Jurkat, Clone E6-1 (cell line): ENCODE measurements around the gene MACC1.
"Not testable (repeated sequence)": the region's sequence is repeated elsewhere in the genome, so short reads cannot be mapped to it uniquely, and the experiment has no call there.

Experiments
- DNase-seq: peaks from one replicate; pipeline ENCODE4 v3.0.0-alpha.2; 2011; ENCODE audit warnings: low read depth, low spot score
- H3K4me3 ChIP-seq: 2 replicates; pipeline ENCODE4 v1.5.1; 2011; ENCODE audit warnings: mild to moderate bottlenecking, low read length, control low read depth, moderate library complexity

The MACC1 gene

DNA sequence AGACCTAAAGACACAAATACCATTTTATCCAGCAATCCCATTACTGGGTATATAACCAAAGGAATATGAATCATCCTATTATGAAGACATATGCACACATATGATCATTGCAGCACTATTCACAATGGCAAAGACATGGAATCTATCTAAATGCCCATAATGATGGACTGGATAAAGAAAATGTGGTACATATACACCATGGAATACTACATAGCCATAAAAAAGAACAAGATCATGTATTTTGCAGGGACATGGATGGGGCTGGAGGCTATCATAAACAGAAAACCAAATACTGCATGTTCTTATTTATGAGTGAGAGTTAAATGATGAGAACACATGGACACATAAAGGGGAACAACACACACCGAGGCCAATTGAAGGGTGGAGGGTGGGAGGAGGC is 3.8 kb downstream of the MACC1 start:
- DNase-seq = no peak

DNA sequence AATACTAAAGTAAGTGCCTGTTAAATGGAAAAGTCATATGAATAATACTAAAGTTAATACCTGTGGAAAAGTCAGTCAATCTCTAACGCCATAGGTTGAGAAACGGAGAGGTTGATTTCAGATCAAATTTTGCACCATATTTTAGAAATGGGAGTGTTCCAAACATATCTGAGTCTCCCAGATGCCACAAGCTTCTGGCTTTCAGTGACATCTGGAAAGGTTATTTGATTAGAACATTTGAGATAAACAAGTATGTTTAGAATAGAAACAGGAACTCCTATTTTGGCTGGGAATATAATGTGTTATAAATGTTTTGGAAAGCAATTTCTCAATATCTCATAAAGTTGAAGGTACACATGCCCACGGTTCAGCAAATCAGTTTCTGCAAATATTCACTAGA is 5.8 kb downstream of the MACC1 start:
- DNase-seq = no peak
- no peak overlapping the region for H3K4me3 ChIP-seq

More for the DNA sequence above, 3.8 kb downstream of the MACC1 start:
- no peak overlapping the region for H3K4me3 ChIP-seq

GRCh38 chr7:20208651-20209307 is 8.4 kb downstream of the MACC1 start:
- H3K4me3 ChIP-seq = no peak overlapping the region

DNA sequence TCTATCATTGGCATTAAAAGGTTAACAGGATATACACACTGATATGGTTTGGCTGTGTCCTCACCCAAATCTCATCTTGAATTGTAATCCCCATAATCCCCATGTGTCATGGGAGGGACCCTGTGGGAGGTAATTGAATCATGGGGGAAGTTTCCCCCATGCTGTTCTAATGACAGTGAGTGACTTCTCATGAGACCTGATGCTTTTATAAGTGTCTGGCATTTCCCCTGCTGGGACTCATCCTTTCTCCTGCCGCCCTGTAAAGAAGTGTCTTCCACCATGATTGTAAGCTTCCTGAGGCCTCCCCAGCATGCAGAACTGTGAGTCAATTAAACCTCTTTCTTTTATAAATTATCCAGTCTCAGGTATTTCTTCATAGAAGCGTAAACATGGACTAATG is 9.4 kb downstream of the MACC1 start:
- not testable (repeated sequence) for H3K4me3 ChIP-seq, DNase-seq

More at GRCh38 chr7:20208651-20209307, 8.4 kb downstream of the MACC1 start:
- DNase-seq = no peak

DNA sequence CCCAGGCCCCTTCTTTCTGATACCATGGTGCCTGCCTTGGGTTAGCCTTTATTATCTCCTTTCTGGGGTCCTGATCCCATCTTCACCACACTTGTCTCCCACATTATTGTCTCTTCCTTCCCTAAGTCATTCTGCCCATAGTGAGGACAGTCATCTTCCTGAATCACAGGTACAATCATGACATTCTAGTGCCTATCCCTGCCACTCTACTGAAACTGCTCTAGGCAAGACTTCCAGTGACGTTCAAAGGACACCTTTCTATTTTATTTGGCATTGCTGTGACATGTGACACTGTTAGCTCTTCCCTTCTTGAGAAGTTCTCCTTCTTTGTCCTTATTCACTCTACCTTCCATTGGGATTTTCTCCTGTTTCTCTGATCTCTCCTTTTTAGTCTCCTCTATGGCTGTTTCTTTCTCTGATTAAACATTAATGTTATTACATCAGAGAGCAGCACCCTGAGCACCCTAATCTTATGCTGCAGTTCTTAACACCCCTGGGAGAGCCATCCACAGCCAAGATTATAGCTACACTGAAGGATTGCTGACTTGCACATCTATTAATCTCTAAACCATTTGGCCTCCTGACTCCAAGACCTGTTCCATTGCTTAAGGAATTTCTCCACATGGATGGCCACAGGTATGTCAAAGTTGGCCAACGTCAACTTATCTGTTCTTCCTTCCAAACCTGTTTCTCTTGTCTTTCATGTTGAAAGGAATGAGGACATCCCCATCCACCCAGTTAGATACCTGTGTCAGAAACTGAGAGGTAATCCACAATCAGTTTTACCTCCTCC is 10.9 kb downstream of the MACC1 start:
- no peak for DNase-seq
- H3K4me3 ChIP-seq = no peak overlapping the region

DNA sequence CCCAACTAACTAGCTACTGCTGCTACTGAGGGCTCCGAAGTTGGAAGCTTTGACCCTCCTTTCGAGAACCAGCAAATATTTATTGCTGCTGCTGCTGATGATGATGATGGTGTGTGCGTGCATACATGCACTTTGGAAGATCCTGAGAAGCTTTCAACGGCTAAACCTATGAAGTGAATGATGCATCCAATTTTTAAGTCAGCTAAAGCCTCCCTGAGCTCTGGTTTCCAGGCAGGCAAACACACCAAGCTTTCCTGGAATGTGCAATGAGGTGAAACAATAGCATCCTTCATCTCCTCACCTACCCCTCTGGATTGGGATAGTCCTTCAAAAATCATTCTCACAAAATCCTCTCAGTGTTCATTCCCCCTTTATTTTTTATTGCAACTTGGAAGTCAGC is 13.9 kb downstream of the MACC1 start:
- H3K4me3 ChIP-seq = no peak overlapping the region
- DNase-seq = no peak

DNA sequence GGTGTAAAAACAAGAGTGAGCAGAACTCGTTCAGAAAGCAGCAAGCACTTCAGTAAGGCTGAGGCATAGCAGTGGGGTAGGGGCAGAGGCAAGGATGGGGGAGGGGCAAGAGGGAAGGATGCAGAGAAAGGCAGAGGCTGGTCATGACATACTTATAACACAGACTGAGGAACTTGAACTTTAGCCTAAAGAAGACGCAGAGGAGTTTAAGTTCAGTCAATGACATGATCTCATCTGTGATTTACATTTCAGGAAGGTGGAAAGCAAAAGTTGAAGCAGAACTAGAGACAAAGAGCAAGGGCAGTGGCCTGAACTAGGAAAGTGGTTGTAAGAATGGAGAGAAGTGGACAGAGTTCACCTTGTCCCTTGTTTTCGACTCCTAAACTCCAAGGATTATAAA is 15.8 kb downstream of the MACC1 start:
- H3K4me3 ChIP-seq = no peak overlapping the region
- no peak for DNase-seq

DNA sequence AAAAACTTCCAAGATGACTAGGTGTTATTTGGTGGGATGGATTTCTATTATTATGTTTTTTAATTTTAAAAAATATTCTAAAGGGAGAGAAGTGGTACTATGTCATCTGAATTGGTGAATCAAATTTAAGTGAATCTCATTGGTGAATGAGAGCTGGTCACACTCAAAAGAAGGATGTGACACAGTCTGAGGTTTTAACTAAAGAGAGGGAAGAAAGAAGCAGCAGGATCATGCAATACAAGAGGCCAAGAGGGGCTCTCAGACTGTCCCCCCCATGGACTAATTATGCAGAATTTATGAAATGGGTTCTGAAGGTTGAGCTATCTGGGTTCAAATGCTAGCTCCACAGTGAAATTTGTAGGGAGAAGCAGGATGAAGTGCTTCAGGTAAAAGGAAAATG is 16.2 kb downstream of the MACC1 start:
- no peak overlapping the region for H3K4me3 ChIP-seq
- DNase-seq = no peak

GRCh38 chr7:20200361-20200760 is 16.8 kb downstream of the MACC1 start:
- DNase-seq = no peak
- no peak overlapping the region for H3K4me3 ChIP-seq

DNA sequence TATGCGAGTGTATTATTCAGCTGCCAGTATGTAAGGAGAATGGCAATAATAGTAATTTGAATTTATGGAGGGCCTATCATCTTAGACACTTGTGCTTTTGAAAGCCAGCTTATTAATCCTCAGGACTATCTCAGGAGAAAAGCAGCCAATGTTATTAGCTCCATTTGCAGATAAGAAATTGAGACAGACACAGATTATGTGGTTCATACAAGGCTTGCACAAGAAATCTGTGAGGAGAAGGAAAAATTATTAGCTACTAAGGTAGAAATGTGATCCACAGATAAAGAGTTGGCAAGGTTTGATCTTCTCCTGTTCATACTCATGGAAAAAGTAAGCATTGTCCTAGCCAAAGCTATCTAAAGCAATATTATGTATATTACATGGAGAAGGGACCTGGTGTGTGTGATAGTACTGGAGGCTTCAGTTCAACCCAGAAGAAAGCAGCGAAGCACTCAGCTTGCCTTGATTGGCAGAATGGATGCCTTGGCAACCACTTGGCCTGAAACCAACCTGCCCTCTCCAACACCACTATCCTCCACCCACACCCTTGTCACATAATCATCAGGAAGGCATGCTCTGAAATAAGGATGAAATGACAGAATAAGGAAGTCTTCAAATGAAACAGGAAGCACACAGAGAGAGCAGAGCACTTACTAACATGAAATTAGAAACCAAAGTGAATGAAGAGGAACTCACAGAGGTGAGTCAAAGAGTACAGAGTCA is 18.0 kb downstream of the MACC1 start:
- no peak for DNase-seq
- H3K4me3 ChIP-seq = no peak overlapping the region

DNA sequence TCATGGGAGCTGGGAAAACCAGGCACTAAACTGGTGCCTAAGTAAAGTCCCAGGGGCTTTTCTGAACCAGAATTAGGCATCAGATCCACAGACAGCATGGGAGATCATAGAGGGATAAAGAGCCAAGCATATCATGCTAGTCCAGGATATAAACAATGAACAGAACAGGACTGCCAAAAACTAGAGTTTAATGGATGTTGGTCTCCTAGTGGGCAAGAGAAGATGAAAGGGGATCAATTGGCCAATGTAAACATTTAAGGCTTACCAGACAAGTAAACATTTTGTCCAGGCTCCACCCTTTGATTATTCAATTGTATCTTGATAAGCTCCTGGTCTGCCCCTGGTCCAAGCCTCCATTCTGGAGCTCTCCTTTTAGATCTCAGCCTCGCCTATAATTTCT is 18.9 kb downstream of the MACC1 start:
- no peak for DNase-seq
- no peak overlapping the region for H3K4me3 ChIP-seq

- no peak for DNase-seq
- no peak overlapping the region for H3K4me3 ChIP-seq
Measured at GRCh38 chr7:20197837-20198236, 19.3 kb downstream of the MACC1 start.

DNA sequence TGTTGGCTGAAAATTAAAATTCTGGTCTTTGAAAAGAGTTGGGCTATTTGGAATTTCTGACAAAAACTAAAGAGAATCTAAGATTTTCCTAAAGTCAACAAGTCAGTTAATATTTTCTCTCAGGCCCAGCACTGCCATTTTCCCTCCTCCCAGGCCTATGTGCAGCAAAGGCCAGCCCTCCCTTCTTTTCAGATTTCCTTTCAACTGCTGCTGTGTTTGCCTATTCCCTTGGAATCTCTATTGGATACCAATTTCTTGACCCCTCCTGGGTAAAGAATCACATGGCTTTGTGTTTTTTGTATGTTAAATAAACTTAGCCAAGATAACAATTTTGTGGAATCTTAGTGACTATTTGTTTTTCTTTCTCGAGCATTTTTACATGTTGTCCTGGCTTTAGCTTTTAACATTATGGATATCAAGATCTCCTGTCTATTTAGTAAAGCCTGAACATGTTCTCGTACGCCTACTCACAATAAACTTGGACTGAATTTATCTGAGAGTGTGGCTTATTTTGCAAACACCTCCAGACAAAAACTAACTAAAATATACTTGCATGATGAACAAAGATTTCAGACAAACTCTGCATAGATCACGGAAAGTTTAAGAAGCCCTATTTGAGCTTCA is 19.9 kb downstream of the MACC1 start:
- H3K4me3 ChIP-seq = no peak overlapping the region
- DNase-seq = no peak

DNA sequence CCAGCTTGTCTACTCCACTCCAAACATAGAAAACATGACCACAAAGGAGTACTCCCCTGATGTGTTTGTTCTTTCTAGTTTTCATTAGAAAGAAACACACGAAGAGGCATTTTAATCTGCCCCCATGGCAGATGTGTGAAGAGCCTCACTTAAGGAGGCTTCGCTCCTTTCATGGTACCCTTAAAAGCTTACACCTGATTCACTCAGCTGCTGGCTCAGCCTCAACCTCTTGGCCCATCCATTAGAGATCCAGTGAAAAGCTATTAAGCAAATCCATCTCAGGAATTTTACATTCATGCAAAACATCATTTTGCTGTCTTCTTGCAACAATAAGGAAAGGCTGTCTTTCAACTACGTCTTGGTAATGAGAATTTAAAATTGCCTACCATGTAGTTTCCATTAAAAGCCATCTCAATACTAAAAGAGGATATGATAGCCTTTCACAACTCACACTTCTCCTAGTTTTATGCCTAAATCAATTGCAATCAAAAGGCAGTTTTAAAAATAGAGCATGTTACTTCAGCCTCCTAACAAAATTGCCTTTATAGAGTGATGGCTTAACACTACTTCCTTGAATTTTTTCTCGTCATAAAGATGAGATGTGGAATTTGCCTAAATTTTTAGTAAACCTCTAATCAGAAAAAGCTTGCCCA is 22.7 kb downstream of the MACC1 start:
- DNase-seq = no peak
- no peak overlapping the region for H3K4me3 ChIP-seq

GRCh38 chr7:20193873-20194272 is 23.3 kb downstream of the MACC1 start:
- no peak overlapping the region for H3K4me3 ChIP-seq
- DNase-seq = no peak

DNA sequence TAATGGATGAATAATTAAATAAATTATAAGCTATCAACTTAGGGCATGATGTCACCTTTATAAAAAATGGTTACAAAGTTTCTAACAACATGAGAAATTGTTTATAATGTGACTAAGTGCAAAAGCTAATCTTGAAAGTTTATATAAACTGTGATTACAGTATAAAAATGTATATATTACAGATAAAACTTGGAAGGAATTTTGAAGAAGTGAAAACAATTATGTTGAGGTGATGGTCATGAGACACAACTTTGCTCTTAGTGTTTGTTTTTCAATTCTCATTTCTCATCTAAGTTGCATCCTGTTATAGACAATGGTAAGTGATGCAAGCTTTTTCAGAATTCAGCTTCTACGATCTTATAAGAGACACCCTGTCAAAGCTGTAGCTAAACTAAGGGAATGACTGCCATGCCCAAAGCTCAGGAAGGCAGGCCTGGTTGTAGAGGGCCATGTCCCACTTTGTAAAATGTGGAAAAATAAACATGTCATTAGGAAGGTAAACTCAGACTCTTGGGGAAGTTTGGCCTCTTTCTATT is 23.9 kb downstream of the MACC1 start:
- no peak overlapping the region for H3K4me3 ChIP-seq
- DNase-seq = no peak

GRCh38 chr7:20191391-20191869 is 25.8 kb downstream of the MACC1 start:
- no peak overlapping the region for H3K4me3 ChIP-seq
- no peak for DNase-seq

GRCh38 chr7:20190560-20191390 is 26.4 kb downstream of the MACC1 start:
- DNase-seq = no peak
- H3K4me3 ChIP-seq = no peak overlapping the region
